HG02610 (cell line): ENCODE data around the gene COA6.
"Not testable (repeated sequence)": the region's sequence is repeated elsewhere in the genome, so short reads cannot be mapped to it uniquely, and the experiment has no call there.

ENCODE experiments used
- ATAC-seq: cut with Tn5 transposase; IDR thresholded peaks from one replicate; pipeline ENCODE4 v1.9.1; 2021; ENCODE audit warnings: mild to moderate bottlenecking, moderate library complexity; ENCODE audit not compliant: unreplicated experiment

COA6 gene

GRCh38 chr1:234369033-234369430, 4.2 kb upstream of the COA6 start:
- no peak for ATAC-seq

GRCh38 chr1:234369784-234370183, 3.5 kb upstream of the COA6 start:
- ATAC-seq: no peak

- no peak for ATAC-seq
Measured at GRCh38 chr1:234371414-234371813, 1.8 kb upstream of the COA6 start.

- ATAC-seq: no peak
Measured at GRCh38 chr1:234372011-234372757, 1.1 kb upstream of the COA6 start.

GRCh38 chr1:234373959-234374254, 651 bp downstream of the COA6 start:
- peak; percentile 12 for ATAC-seq

- no peak for ATAC-seq
Measured at GRCh38 chr1:234375672-234376071, 2.4 kb downstream of the COA6 start.

GRCh38 chr1:234379591-234380109, 6.4 kb downstream of the COA6 start:
- ATAC-seq: not testable (repeated sequence)

- no peak for ATAC-seq
Measured at GRCh38 chr1:234381699-234382555, 8.7 kb downstream of the COA6 start.

GRCh38 chr1:234386122-234386521, 12.9 kb downstream of the COA6 start:
- ATAC-seq: no peak

GRCh38 chr1:234388094-234388493, 14.8 kb downstream of the COA6 start:
- no peak for ATAC-seq

GRCh38 chr1:234393190-234393589, 19.9 kb downstream of the COA6 start:
- ATAC-seq: no peak

- no peak for ATAC-seq
Measured at GRCh38 chr1:234395297-234395696, 22.0 kb downstream of the COA6 start.

GRCh38 chr1:234396092-234396491, 22.8 kb downstream of the COA6 start:
- no peak for ATAC-seq

GRCh38 chr1:234396871-234397270, 23.6 kb downstream of the COA6 start:
- ATAC-seq: no peak

- ATAC-seq: no peak
Measured at GRCh38 chr1:234397732-234398131, 24.5 kb downstream of the COA6 start.

GRCh38 chr1:234398849-234399381, 25.7 kb downstream of the COA6 start:
- peak; percentile 65 for ATAC-seq

- ATAC-seq: not testable (repeated sequence)
Measured at GRCh38 chr1:234399515-234399914, 26.3 kb downstream of the COA6 start.

GRCh38 chr1:234400773-234401172, 27.5 kb downstream of the COA6 start:
- ATAC-seq: no peak

- no peak for ATAC-seq
Measured at GRCh38 chr1:234401658-234402057, 28.4 kb downstream of the COA6 start.

GRCh38 chr1:234402939-234403338, 29.7 kb downstream of the COA6 start:
- no peak for ATAC-seq

GRCh38 chr1:234405676-234406075, 32.4 kb downstream of the COA6 start:
- no peak for ATAC-seq

GRCh38 chr1:234406871-234407270, 33.6 kb downstream of the COA6 start:
- ATAC-seq: no peak
